Activated naive CD4-positive, alpha-beta T cell treated with anti-CD3 and anti-CD28 coated beads, Interleukin-2, amount 10 ng/mL, durations not matched to agents 7 days and 5 days (primary cell): ENCODE data around the gene DNMT3L.
"Not testable (repeated sequence)": the region's sequence is repeated elsewhere in the genome, so short reads cannot be mapped to it uniquely, and the experiment has no call there.

Source experiments
- CTCF ChIA-PET: fragments of 350-600 bp; sonication (Branson Sonifier 250); formaldehyde crosslinking; loops from one replicate; lab custom pipeline; 2021; ENCODE audit warnings: antibody characterized with exemption; lab: Charles Lee
- DNase-seq: peaks from one replicate; pipeline ENCODE4 v3.0.0-alpha.2; 2020
- H3K27ac Mint-ChIP-seq: one replicate; pipeline ENCODE4 v1.8.0; 2021; ENCODE audit warnings: mild to moderate bottlenecking, moderate library complexity, mixed read lengths
- H3K27me3 Mint-ChIP-seq: one replicate; pipeline ENCODE4 v1.8.0; 2021; ENCODE audit warnings: mild to moderate bottlenecking, mixed read lengths
- H3K36me3 Mint-ChIP-seq: one replicate; pipeline ENCODE4 v1.8.0; 2021; ENCODE audit warnings: mixed read lengths
- H3K4me1 Mint-ChIP-seq: one replicate; pipeline ENCODE4 v1.8.0; 2021; ENCODE audit warnings: mixed read lengths
- H3K4me3 Mint-ChIP-seq: one replicate; pipeline ENCODE4 v1.8.0; 2021; ENCODE audit warnings: mild to moderate bottlenecking, moderate library complexity, mixed read lengths
- H3K9me3 Mint-ChIP-seq: one replicate; pipeline ENCODE4 v1.8.0; 2021; ENCODE audit warnings: mixed read lengths

DNMT3L gene

DNA sequence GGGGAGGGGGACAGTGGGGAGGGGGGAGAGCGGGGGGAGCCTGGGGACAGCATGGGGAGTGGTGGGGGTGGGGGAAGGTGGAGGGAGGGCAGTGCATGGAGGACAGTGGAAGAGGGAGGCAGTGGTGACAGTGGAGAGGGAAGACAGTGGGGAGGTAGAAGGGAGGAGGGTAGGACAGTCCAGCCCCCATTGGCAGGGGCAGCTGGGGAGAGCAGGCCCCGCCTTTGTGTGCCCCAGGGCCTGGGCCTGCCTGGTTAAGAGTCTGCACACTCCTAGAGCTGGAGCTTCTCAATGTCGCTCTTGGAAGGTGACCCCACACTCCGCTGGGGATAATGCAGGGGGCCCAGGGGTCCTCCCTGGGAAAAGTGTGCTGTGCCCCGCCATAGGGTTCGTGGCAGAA lies 36.1 kb downstream of the DNMT3L start:
- CTCF ChIA-PET, H3K9me3 Mint-ChIP-seq, H3K36me3 Mint-ChIP-seq, H3K4me3 Mint-ChIP-seq, DNase-seq, H3K4me1 Mint-ChIP-seq, H3K27ac Mint-ChIP-seq, H3K27me3 Mint-ChIP-seq: not testable (repeated sequence)

DNA sequence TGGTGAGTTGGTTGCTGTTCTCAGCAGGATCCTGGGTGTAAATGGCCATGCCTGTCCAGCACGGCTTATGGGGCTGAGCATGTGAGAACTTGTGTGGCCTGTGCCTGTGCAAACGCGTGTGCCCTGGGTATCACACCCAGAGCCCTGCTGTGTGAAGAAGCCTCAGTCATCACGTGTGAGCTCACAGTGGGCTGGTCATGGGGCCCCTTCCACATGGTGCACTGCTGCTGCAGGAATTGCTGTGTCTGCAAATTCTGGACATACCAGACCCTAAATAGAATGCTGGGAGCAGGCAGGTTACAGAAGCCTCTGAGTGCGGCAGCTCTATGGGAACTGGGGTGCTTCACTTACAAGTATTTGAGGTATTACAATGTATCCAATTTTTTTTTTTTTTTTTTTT lies 38.4 kb downstream of the DNMT3L start:
- H3K4me3 Mint-ChIP-seq, DNase-seq, H3K36me3 Mint-ChIP-seq, H3K4me1 Mint-ChIP-seq, CTCF ChIA-PET, H3K9me3 Mint-ChIP-seq, H3K27ac Mint-ChIP-seq, H3K27me3 Mint-ChIP-seq: not testable (repeated sequence)

DNA sequence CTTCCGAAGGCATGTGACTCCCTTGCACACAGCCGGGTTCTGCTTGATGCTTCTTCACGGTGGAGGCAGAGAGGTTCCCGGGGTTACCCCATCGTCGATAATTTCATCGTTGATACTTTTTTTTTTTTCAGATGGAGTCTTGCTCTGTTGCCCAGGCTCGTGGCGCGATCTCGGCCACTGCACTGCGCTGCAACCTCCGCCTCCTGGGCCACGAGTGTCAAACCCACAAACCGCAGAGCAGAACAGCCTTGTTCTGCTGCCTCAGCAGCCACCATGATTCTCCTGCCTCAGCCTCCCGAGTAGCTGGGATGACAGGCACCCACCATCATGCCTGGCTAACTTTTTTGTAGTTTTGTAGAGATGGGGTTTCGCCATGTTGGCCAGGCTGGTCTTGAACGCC lies 41.0 kb downstream of the DNMT3L start:
- H3K4me3 Mint-ChIP-seq, H3K36me3 Mint-ChIP-seq, DNase-seq, H3K27me3 Mint-ChIP-seq, H3K4me1 Mint-ChIP-seq, H3K9me3 Mint-ChIP-seq, CTCF ChIA-PET, H3K27ac Mint-ChIP-seq: not testable (repeated sequence)

DNA sequence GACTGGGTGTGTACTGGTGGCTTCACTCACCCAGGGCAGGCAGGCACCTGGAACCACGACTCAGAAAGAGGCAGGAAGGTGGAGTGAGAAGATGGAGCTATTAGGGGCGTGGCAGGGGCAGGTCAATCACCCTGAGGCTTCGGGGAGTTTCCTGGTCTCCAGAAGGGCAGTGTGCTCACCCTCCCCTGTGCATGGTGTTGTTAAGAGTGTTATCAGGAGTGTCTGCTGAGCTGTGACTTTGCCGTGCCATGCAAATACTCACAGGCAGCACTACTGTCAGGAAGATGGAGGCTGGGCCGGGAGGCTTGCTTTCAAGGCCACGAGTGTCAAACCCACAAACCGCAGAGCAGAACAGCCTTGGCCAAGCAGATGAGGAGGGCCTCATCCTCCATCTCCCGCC lies 43.2 kb downstream of the DNMT3L start:
- H3K9me3 Mint-ChIP-seq, DNase-seq, CTCF ChIA-PET, H3K36me3 Mint-ChIP-seq, H3K4me1 Mint-ChIP-seq, H3K4me3 Mint-ChIP-seq, H3K27me3 Mint-ChIP-seq, H3K27ac Mint-ChIP-seq: not testable (repeated sequence)

DNA sequence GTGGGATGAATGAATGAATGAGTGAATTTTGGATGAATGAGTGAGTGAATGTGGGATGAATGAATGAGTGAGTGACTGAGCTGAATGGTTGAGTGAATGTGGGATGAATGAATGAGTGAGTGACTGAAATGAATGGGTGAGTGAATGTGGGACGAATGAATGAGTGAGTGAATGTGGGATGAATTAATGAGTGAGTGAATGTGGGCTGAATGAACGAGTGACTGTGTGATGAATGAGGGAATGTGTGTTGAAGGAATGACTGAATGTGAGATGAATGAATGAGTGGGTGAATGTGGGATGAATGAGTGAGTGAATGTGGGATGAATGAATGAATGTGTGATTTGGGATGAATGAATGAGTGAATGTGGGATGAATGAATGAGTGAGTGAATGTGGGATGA lies 49.7 kb downstream of the DNMT3L start:
- DNase-seq, H3K27me3 Mint-ChIP-seq, H3K9me3 Mint-ChIP-seq, H3K36me3 Mint-ChIP-seq, CTCF ChIA-PET, H3K4me3 Mint-ChIP-seq, H3K4me1 Mint-ChIP-seq, H3K27ac Mint-ChIP-seq: not testable (repeated sequence)

DNA sequence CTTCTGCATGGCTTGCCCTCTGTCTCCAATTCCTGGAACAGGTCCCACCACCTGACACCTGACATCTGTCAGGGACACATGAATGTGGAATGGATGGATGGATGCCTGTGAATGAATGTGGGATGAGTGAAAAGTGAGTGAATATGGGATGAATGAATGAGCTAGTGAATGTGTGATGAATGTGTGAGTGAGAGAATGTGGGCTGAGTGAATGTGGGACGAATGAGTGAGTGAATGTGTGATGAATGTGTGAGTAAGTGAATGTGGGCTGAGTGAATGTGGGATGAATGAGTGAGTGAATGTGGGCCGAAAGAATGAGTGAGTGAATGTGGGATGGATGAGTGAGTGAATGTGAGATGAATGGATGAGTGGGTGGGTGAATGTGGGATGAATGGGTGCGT lies 50.1 kb downstream of the DNMT3L start:
- H3K27me3 Mint-ChIP-seq, H3K4me3 Mint-ChIP-seq, H3K27ac Mint-ChIP-seq, CTCF ChIA-PET, DNase-seq, H3K4me1 Mint-ChIP-seq, H3K36me3 Mint-ChIP-seq, H3K9me3 Mint-ChIP-seq: not testable (repeated sequence)

DNA sequence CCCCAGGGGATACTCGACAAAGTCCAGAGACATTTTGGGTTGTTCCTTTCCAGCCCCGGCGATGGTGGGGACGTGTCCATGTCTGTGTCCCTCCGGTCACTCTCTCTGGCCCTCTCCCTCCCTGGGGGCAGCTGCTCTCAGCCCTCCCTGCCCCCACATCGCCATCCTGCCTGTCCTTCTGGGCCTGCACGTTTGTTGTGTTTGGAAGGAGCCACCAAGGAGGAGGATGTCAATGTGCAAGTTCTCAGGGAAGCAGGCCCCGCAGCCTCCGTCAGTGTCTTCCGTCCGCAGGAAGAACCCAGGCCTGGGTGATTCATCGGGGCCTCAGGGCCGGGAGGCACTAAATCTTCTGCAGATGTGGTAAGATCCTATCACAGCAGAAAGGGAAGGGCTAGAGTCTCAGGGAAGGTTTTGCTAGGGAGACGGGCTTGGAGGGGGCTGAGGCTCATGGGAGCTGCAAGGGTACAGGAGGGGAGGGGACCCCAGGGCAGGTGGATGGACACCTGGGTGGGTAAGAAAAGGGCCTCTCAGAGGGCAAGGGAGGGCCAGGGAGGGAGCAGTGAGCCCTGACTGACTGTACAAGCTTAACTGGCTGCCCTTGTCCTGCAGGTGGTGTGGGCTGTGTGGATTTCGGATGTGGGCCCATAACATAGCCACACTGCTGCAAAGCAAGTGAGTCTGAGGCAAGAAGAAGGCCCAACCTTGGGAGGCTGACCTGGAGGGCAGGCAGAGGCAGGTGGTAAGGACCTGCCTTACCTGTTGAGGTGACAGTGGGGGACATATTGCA lies 53.6 kb downstream of the DNMT3L start:
- DNase-seq, H3K4me3 Mint-ChIP-seq, H3K9me3 Mint-ChIP-seq: not testable (repeated sequence)

DNA sequence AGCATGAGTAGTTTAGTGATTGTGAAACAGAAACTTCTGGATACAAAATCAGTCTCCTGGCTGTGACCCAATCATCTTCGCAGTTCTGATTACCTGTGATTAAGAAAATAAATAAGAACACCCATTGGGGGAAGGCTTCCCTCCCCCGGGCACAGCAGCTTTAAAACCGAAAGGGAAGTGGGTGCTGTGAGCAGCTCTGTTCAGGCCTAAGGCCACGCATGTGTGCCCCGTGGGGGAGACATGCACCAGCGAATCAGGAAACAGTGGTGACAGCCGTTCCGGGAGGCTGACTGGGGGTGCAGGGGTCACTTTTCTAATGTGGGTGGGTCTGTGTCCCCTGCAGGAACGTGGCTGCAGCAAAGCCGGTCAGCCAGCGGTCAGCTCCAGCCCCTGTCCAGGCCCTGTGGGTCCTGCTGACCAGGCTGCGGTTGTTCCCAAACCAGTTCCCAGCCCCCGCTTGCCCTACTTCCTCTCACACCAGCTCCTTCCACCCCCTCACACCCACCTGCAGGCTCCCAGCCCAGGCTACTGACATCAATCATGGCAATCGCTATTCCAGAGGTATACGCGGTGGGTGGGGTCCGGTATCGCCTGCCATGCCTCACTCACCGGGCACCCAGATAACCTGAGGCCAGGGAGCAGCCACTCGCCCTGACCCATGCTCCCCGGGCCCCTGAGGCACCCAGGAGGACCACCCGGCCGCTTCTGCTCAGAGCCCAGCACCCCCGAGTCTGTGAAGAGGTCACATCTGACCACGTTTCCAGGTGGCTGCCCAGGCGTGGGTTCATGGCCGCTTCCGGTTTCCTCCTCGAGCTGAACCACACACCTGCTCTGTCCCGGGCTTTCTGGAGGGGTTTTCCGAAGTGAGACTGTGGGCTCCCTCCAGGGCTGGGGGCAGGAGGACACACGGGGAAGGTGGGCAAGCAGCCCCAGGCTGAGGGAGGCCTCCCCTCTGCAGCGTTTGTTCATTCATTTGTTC lies 54.7 kb downstream of the DNMT3L start:
- H3K27ac Mint-ChIP-seq, H3K4me1 Mint-ChIP-seq, DNase-seq, H3K27me3 Mint-ChIP-seq, H3K9me3 Mint-ChIP-seq, H3K4me3 Mint-ChIP-seq, CTCF ChIA-PET, H3K36me3 Mint-ChIP-seq: not testable (repeated sequence)

More for the DNA sequence above, 53.6 kb downstream of the DNMT3L start:
- H3K36me3 Mint-ChIP-seq, H3K27ac Mint-ChIP-seq, H3K4me1 Mint-ChIP-seq, H3K27me3 Mint-ChIP-seq, CTCF ChIA-PET: not testable (repeated sequence)

DNA sequence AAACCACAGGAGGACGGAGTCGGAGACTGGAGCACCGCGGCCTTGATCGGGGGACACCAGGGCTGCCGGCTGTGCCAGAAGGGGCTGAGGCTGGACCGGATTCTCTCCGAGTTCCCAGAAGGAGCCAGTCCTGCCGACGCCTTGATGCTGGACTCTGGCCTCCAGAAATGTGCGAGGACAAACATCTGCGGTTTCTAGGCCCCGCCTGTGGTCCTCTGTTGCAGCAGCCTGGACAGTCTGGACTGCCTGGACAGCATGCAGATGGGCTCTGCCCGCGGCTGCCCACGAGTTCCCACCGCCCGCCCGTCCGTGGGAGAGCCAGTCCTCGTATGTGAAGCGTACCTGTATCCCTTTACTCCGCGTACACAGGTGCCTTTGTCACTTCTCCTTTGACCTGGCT lies 55.5 kb downstream of the DNMT3L start:
- H3K4me1 Mint-ChIP-seq, H3K36me3 Mint-ChIP-seq, CTCF ChIA-PET, H3K27ac Mint-ChIP-seq, DNase-seq, H3K9me3 Mint-ChIP-seq, H3K4me3 Mint-ChIP-seq, H3K27me3 Mint-ChIP-seq: not testable (repeated sequence)

DNA sequence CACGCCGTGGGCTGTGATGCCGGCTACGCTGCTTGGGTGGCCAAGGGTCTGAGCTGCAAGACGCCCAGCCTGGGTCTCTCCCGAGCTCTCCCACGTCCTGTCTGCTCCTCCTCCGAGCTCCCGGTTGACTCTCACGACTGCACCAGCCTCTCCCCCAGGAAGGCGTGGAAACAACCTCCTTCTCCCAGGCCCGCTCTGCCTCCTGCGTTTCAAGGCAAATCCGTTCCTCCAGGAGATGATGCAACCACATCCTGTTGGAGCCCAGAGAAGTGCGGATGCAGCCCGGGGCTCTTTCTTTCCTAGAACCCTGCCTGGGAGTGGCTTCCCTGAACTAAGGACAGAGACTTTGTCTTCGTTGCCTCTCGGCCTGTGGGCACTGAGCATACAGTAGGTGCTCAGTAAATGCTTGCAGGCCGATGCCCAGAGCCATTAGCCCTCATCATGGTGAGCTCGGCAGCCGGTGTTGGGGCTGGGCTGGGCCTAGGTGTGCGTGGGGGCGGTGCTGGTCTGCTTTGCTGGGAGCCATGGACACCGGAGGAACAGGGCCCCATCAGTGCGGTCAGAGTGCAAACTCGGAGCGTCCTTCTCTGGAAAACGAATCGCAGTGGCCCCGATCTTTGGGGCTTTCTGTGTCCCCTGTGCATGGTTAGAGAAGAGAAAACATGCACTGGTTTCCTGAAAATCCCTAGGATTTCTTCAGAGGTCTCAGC lies 59.0 kb downstream of the DNMT3L start:
- H3K4me3 Mint-ChIP-seq, H3K36me3 Mint-ChIP-seq, CTCF ChIA-PET: not testable (repeated sequence)

DNA sequence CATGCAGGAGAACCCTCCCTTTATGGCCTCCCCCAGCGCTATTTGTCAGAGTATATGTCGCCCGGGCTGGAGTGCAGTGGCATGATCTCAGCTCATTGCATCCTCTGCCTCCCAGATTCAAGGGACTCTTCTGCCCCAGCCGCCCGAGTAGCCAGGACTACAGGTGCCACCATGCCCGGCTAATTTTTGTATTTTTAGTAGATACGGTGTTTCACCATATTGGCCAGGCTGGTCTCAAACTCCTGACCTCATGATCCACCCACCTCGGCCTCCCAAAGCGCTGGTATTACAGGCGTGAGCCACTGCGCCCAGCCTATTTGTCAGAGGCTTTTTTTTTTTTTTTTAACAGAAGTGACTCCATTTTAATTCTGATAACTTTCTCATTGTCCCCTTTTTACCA lies 61.7 kb downstream of the DNMT3L start:
- H3K4me1 Mint-ChIP-seq, H3K36me3 Mint-ChIP-seq, CTCF ChIA-PET, DNase-seq, H3K27me3 Mint-ChIP-seq, H3K9me3 Mint-ChIP-seq, H3K4me3 Mint-ChIP-seq, H3K27ac Mint-ChIP-seq: not testable (repeated sequence)

More for the DNA sequence above, 59.0 kb downstream of the DNMT3L start:
- H3K27me3 Mint-ChIP-seq, H3K9me3 Mint-ChIP-seq, DNase-seq, H3K4me1 Mint-ChIP-seq, H3K27ac Mint-ChIP-seq: not testable (repeated sequence)

DNA sequence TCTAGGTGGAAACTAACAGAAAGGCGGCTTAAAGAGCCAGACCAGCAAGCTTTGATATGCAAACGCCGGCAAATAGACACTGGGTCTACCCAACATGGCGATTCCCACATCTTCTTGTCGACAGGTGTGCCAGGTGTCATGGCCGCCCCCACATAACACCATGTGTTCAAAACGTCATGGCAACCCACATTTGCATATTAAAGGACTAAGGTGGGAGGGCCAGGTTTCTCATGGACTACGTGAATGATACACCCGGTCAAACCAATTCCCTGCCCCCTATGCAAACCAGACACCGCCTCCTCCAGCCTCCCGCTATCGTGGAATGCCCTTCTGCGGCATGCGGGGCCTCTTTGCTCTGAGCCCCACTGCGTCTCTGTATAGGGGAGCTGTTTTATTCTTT lies 62.2 kb downstream of the DNMT3L start:
- Mint-ChIP-seq H3K4me1 (peaks cover 5% of the 10 kb centered on the region), H3K9me3 (no peaks in the 10 kb centered on the region), H3K4me3 (no peak overlapping the region), H3K27ac (no peak overlapping the region), H3K27me3 (peaks cover 4% of the 10 kb centered on the region), H3K36me3 (no peaks in the 10 kb centered on the region)
- DNase-seq, result peak; percentile 18
- CTCF ChIA-PET, result no interaction called here

DNA sequence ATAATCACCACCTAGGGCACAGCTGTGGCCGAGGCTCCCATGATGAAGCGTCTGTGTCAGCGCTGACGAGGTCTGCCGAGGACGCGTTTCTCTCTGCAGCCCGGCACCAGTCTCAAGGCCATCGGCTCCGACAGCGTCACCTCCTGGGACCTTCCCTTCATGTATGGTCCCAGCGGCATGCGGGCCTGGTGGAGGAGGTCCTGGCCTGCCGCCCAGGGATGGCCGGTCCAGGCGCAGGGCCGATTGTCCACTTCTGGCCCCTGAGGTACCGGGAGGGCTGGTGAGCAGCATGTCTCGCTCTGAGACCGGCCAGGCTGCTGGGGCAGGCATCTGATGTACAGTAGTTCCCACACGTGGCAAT lies 64.6 kb downstream of the DNMT3L start:
- H3K27me3 Mint-ChIP-seq, H3K4me3 Mint-ChIP-seq, DNase-seq, H3K27ac Mint-ChIP-seq, CTCF ChIA-PET, H3K4me1 Mint-ChIP-seq, H3K36me3 Mint-ChIP-seq, H3K9me3 Mint-ChIP-seq: not testable (repeated sequence)
